ENCODE results near the gene EIF4A3.
"Not testable (repeated sequence)": the region's sequence is repeated elsewhere in the genome, so short reads cannot be mapped to it uniquely, and the experiment has no call there.

The EIF4A3 gene

GRCh38 chr17:80100035-80100323 lies 46.9 kb downstream of the EIF4A3 start:
- DNase-seq (ENCODE audit: low spot score) = no peak

DNA sequence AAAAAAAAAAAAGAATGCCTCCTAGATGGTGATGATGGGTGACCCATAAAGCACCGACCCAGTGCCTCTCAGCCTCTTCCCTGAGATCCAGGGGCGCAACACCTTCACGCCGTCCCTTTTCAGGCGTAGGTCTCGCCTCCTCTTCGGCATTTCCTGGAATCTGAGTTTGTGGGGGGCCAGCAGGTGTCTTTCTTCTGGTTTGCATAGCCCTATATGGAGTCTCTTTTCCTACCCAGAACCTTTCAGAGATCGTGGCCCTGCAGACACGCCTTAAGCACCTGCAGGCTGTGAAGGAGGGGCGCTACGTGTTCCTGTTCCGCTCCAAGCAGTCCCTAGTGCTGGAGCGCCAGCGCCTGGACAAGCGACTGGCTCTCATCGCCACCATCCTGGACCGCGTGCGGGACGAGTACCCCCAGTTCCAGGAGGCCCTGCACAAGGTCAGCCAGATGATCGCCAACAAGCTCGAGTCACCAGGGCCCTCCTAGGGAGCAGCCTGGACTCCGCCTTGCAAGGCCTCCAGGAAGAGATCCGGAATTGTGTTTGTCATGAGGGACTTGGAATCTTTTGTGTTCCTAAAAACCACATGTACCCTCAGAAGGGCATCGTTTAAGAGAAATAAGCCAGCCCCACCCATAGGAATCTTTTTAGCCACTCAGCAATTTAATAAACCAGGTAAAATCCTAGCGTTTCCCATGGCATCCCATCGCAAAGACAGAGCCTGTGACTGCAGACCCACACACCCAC lies 47.5 kb downstream of the EIF4A3 start:
- no peak for DNase-seq (ENCODE audit: low spot score)

DNA sequence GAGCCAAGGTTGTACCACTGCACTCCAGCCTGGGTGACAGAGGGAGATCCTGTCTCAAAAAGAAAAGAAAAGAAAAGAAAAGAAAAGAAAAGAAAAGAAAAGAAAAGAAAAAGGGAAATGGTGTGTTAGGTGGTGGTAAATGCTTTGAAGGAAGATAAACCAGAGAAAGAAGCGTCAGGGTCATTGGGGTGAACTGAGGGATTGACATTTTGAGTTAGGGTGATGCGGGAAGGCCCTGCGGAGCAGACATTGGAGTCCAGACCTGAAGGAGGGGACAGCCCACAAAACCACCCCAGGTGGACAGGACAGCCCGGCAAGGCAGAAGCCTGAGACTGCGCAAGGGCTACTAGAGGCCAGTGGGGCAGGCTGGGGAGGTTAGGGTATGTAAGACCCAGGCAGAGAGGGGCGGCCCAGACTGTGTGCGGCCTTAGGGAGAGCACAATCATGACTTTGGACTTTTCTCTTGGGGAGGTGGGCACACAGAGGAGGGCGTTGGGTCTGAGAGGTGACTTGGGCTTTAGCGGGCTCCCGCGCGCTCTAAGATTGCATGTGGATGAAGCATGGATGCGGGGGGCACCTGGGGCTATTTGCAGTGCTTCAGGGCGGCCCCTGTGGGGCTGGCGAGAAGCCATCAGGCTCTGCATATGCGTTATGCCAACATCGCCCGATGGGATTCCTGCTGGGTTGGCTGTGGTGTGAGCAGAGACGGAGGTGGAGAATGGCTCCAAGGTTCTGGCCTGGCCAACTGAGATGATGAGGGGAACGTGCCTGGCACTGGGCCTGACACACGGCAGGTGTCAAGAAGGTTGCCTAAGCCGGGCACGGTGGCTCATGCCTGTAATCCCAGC lies 48.9 kb downstream of the EIF4A3 start:
- no peak for DNase-seq (ENCODE audit: low spot score)

DNA sequence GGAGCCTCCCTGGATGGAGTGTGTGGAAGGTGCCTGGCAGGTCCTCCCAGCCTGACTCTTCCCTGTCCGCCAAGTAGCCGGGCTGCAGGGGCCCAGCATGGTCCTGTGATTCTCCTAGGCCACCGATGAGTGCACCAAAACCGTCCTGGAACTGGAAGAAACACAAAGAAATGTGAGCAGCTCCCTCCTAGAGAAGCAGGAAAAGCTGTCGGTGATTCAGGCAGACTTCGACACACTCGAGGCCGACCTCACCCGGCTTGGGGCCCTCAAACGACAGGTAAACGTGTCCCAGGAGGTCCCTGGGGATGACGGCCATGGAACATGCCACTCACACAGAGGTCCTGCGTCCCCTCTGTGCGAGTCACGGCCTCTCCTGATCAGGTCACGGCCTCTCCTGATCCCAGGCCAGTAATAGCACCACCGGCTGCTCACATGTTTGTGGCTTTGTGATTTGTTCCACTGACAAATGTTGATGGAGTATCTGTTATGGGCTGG lies 49.8 kb downstream of the EIF4A3 start:
- DNase-seq (ENCODE audit: low spot score) = no peak

GRCh38 chr17:80096561-80097021 lies 50.3 kb downstream of the EIF4A3 start:
- DNase-seq (ENCODE audit: low spot score) = no peak

DNA sequence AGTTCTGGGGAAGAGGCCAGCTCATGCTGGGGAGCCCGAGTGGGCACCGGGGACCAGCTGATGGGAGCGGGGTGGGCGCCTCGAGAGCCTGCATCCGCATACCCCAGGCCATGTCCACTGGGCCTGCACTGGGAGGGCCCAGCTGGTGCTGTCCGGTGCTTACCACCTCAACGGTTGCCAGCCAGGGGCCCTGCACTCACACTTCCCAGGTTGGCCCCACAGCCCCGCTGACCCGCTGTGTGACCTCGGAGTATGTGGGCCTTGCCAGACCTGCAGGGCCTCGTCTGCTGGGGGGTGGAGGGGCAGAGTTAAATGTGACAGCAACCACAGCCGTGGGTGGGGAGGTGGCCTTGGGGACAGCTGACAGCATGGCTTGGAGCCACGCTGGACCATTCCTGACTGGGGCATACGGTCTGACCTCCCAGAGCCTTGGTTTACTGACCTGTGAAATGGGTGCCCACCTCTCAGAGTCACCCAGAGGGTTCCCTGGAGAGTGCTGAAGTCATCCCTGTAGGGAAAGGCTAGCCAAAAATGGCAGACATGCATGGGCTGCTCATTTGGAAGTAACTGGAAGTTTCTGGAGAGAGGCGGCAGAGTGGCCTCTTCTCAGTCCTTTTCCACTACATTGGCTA lies 51.0 kb downstream of the EIF4A3 start:
- no peak for DNase-seq (ENCODE audit: low spot score)

DNA sequence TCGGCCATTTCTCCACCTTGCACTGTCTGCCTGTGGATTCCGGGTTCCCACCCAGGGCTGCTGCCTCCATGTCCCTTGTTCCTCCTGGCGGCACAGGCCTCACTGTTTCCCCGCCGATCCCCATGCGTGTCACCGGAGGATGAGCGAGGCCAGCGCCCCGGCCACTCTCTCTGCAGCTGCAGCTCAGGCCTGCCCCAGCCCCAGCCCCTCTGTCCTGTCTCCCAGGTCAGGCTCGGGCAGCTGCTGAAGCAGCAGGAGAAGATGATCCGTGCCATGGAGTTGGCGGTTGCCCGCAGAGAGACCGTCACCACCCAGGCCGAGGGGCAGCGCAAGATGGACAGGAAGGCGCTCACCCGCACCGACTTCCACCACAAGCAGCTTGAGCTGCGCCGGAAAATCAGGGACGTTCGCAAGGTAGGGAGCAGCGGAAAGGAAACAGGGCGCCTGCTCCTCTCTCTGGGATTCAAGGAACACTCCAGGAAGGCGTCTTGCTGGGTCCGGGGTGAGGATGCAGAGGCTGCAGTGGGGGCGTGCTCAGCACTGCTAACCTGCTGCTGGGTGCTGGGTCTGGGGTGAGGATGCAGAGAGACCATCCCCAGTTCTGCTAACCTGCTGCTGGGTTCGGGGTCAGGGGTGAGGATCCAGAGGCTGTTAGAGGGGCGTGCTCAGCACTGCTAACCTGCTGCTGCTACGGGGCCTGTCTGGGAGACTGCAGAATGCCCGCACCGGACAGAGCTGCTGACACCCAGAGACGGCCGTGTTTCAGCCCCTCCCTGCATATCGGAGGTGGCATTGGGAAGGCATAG lies 51.7 kb downstream of the EIF4A3 start:
- no peak for DNase-seq (ENCODE audit: low spot score)

DNA sequence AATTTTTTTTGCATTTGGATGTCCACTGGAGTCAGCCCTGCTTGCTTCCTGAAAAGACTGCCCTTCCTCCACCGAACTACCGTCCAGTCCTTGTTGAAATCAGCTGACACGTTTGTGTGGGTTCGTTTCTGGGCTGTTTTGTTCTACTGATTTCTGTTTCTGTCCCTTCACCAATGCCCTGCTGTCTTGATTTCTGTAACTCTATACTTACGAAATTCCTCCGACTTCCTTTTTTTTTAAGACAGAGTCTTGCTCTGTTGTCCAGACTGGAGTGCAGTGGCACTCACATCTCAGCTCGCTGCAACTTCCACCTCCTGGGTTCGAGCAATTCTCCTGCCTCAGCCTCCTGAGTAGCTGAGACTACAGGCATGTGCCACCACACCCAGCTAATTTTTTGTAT lies 54.0 kb downstream of the EIF4A3 start:
- DNase-seq (ENCODE audit: low spot score) = no peak

GRCh38 chr17:80091376-80091775 lies 55.6 kb downstream of the EIF4A3 start:
- DNase-seq (ENCODE audit: low spot score) = no peak

- not testable (repeated sequence) for DNase-seq (ENCODE audit: low spot score)
Observed at GRCh38 chr17:80090164-80090563, 56.8 kb downstream of the EIF4A3 start.

DNA sequence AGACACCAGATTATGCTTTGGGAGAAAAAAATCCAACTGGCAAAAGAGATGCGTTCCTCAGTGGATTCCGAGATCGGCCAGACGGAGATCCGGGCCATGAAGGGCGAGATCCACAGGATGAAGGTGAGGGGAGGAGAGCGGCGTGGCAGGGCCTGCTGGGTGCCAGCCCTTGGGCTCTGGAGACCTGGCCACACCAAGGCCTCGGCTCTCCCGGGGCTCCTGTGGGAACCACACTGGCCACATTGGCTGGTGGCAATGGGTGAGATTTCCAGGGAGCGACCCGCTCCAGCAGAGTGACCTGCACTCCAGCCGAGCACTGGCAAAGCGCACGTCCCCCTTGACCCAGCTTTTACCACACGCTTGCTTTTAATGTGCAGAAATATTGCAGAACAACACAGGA lies 57.2 kb downstream of the EIF4A3 start:
- DNase-seq (ENCODE audit: low spot score) = no peak

GRCh38 chr17:80087346-80088265 lies 59.3 kb downstream of the EIF4A3 start:
- no peak for DNase-seq (ENCODE audit: low spot score)

- DNase-seq (ENCODE audit: low spot score) = no peak
Observed at GRCh38 chr17:80086616-80087015, 60.3 kb downstream of the EIF4A3 start.

GRCh38 chr17:80086081-80086480 lies 60.8 kb downstream of the EIF4A3 start:
- no peak for DNase-seq (ENCODE audit: low spot score)

DNA sequence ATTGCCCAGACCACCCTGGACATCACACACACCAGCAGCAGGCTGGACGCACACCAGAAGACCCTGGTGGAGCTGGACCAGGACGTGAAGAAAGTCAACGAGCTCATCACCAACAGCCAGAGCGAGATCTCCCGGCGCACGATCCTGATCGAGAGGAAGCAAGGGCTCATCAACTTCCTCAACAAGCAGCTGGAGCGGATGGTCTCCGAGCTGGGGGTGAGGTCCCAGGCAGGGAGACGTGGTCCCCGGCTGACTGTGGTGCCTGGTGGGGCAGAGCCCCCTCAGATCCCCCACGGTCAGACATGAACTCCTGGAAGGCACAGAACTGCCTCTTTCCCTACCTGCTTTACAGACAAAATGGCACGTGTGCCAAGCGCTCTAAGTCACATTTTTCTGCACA lies 62.2 kb downstream of the EIF4A3 start:
- no peak for DNase-seq (ENCODE audit: low spot score)

All from hepatic stellate cell (primary cell).